NB4 (cell line): ENCODE data around the gene LRCH1.

Source experiments
- CTCF ChIP-seq: IDR thresholded peaks from one replicate; pipeline ENCODE4 v1.5.1; 2012; ENCODE audit warnings: low read depth, low read length
- MYC ChIP-seq: IDR thresholded peaks from 2 replicates; pipeline ENCODE4 v1.6.1; 2011; ENCODE audit warnings: low read depth, low read length
- POLR2A ChIP-seq: IDR thresholded peaks from 2 replicates; pipeline ENCODE4 v1.6.1; 2011; ENCODE audit warnings: mild to moderate bottlenecking; ENCODE audit not compliant: insufficient read length; ENCODE audit errors: extremely low read depth
- TF ChIP-seq, protein P1 (sequence below): IDR thresholded peaks from 2 replicates; pipeline ENCODE4 v1.6.1; 2011; ENCODE audit warnings: low read depth, low read length

DNA sequence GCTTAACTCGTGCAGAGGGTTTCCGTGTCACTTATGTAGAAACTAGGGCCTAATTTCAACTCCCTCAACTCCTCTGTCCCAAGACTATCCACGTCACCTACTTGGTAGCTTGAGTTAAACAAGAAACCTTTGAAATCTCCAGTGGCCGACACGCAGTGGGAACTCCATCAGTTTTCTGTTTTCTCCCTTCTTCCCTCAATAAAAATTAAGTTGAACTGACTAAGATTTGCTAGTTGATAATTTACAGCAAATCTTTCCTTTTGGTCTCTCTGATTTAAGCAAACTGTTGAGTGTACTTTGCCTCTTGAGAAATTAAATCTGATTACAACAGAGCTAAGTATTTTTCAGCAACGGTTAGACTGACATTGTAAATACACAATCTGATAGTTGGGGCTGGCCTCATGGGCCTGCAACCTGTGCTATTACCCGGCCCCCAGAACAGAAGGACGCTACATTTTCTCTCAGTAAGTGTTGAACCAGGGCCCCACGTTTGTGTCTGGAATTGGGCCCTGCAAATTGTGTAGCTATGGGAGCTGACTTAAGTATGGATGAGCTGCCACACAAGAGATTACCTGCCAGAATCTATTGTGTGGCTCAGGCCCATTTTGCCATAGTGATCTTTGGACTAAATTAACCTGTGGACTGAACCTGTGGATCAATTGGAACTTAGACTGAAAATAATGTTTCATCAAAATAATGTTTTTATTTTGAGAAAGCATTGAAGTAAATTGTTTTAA, 244.7 kb downstream of the LRCH1 start:
- TF ChIP-seq CTCF (no peak), POLR2A (no peak), MYC (no peak)
- TF ChIP-seq, protein P1, sequence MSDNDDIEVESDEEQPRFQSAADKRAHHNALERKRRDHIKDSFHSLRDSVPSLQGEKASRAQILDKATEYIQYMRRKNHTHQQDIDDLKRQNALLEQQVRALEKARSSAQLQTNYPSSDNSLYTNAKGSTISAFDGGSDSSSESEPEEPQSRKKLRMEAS = no peak
